NCI-H1417 (cell line): ENCODE measurements around the gene GBP4.
"Not testable (repeated sequence)": the region's sequence is repeated elsewhere in the genome, so short reads cannot be mapped to it uniquely, and the experiment has no call there.

Experiments used
- DNase-seq, 3 experiments: peaks; one replicate each; lab custom pipeline; 2025; lab: John Stamatoyannopoulos, UW

GBP4 gene, protein sequence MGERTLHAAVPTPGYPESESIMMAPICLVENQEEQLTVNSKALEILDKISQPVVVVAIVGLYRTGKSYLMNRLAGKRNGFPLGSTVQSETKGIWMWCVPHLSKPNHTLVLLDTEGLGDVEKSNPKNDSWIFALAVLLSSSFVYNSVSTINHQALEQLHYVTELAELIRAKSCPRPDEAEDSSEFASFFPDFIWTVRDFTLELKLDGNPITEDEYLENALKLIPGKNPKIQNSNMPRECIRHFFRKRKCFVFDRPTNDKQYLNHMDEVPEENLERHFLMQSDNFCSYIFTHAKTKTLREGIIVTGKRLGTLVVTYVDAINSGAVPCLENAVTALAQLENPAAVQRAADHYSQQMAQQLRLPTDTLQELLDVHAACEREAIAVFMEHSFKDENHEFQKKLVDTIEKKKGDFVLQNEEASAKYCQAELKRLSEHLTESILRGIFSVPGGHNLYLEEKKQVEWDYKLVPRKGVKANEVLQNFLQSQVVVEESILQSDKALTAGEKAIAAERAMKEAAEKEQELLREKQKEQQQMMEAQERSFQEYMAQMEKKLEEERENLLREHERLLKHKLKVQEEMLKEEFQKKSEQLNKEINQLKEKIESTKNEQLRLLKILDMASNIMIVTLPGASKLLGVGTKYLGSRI

DNA sequence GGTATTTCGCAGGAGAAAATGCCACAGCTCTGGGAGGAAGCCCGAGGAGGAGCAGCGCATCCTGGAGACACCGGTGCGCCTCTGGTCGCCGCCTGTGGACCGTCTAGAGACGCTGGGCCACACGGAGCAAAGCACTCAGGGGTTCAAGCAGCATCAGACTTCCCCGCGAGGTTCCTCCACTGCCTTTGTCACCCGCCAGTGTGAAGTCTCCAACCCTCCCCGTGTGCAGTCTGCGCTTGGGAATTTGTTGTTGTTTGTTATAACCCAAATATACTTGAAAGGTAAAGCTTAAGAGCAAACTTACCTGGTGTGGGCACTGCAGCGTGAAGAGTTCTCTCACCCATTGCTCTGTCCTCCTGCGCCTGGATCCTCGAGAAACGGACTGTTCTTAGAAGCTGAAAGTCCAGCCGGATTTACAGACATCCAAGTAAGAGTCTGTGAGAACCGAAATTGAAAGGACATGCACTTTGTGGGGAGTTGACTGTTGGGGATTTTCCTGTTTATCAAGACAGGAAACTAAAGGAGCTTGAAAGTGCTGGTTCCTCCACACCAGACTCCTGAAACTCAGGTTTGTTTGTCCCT, at the start of gene GBP4:
GBP4 (minus strand) TSS at position 452 of the 582 bp plus-strand sequence; CDS start at position 344, 108 bp downstream.
- no peak for DNase-seq

DNA sequence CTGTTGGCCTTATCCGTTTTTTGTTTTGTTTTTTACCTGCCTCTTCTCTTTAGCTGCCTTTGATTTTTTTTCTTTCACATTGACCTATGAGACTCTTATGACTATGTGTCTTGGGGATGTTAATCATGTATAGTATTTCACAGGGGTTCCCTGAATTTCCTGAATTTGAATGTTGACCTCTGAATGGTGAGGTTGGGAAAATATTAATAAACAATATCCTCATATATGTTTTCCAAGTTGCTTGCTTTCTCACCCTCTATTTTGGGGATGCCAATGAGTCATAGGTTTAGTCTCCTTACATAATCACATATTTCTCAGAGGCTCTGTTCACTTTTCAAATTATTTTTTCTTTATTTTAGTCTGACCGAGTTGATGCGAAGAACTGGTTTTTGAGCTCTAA, 44.3 kb upstream of the GBP4 start:
- DNase-seq: no peak

DNA sequence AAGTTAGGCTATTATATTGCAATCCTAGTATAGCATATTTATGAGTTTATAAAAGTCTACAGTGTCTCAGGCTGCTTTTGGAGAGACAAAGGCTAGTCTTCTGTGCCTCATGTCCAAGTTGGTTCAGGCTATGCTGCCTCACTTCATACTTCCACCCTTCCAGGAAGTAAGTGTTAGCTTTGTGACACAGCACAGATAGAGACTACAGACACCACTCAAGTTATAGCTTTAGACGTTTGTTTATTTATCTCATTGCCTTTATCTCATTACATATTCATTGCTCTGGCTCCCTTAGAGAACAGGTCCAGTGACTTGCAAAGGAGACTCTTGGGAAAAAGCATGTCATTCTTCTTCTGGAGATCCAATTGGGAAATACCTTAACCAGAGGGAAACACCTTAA, 22.6 kb upstream of the GBP4 start:
- DNase-seq: no peak

- DNase-seq: not testable (repeated sequence)
Measured at GRCh38 chr1:89219851-89220250, 21.1 kb upstream of the GBP4 start.

- DNase-seq: not testable (repeated sequence)
Measured at GRCh38 chr1:89218941-89219340, 20.2 kb upstream of the GBP4 start.

DNA sequence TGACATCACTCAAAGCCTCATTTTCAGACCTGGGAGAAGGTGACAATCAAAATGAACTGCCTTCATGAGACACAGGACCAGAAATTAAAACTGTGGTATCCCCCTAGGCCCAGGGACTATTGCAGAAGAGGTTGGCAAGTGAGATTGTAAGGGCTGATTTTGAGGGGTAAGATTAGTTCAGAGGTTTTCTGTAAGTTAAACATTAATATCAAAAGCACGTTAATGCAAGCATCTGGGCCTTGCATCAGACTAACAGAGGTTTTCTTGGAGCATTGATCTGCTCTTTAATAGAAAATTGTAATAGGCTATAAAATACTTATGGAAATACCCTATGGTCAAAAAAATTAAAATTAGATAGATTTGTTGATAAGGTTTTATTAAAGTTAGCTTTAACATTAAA, 14.6 kb upstream of the GBP4 start:
- DNase-seq: no peak

DNA sequence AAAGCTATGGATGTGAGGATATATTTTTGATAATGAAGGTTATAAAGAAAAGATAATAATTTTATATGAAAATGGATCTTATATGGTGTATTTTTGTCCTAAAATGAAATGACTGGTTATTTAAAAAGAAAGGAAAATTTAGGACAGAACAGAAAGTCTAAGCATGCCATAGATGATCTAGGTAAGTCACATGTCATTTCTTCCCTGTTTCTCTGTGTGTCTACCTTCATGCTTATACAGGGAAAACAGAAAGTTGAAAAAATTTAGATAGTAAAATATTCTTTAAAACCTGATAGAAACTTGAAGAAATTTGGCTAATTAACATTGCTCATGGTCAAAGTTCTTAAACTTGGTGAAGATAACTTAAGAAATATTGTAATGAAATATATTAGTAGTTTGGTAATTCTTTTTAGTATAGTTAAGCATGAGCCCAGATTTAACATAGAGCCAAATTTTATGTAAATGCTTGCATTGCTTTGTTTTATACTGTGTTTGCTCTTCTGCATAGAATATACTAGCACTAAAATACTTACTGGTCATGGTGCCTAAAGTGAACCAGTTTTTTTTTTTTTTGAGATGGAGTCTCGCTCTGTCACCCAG, 12.4 kb upstream of the GBP4 start:
- DNase-seq: no peak

GRCh38 chr1:89206373-89206772, 7.6 kb upstream of the GBP4 start:
- DNase-seq: no peak

DNA sequence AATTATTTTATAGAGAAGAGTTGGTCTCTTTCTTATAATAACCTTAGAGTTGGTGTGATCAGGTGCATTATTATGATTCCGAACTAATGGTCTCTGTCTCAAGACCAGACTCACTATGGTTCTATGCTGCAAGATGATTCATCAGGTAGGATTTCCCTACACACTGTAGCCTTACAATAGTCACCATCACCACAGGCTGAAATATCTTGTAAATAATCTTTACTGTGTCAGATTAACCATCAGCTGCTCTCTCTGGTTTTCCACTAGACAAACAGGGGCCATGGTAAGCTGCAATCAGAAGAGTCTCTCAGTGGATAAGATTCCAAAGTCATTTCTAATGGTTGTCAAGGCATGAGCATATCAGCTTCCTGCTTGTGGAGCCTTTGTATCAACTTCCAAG, 4.4 kb upstream of the GBP4 start:
- DNase-seq: peak in 1 of 3 experiments; percentile 17

- DNase-seq: no peak
Measured at GRCh38 chr1:89201106-89201794, 2.5 kb upstream of the GBP4 start.

DNA sequence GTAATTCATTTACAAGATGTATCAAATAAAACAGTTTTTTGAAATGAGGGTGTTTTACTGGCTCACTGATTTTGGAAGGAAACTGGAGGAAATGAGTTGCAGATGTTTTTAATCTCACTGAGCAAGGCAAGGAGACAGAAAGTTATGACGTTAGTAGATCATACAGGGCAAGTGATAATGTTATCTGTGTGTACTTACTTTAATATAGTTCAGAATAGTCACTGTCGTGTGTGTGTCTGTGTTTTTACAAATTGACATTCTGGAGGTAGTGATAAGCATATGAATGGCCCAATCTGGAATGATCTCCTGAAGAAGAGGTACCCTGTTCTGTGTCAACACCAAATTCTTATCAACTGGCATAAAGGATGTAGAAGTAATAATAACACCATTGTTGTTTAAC, 1.9 kb upstream of the GBP4 start:
- DNase-seq: no peak

- DNase-seq: no peak
Measured at GRCh38 chr1:89199525-89200031, 836 bp upstream of the GBP4 start.

GRCh38 chr1:89198081-89198480, 661 bp downstream of the GBP4 start:
- no peak for DNase-seq

DNA sequence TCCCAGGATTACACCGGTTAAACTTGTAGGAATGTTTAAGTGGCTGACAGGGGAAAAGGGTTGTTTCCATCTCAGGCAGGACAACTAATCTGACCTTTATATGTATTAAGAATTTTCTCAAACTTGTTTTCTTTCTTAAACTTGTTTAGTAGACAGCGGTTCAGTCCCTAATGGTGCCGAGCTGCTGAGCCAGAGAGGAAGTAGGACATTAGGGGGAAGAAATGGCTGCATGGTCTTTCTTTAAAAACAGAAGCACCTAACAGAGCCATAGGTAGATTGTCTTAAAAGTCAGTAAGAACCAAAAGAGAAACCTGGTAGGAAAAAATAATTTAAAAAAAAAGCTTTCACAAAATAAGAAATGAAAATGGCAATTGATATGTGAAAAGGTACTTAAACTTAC, 3.3 kb downstream of the GBP4 start:
- DNase-seq: no peak

DNA sequence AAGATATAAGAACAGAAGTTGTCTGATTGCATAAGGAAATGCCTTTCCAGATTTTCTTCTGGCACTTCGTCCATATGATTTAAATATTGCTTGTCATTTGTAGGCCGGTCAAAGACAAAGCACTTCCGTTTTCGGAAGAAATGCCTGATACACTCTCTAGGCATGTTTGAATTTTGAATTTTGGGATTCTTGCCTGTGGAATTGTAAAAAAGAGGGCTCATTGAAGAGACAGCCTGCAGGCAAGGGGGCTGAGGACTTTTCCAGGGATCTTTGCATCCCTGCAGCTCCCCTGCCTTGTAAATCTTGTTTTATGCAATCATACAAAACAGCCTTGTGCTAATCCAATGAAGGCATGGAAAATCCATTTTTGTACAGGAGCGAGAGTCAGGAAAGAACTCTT, 7.4 kb downstream of the GBP4 start:
- no peak for DNase-seq

GRCh38 chr1:89190017-89190416, 8.7 kb downstream of the GBP4 start:
- no peak for DNase-seq

GRCh38 chr1:89179343-89179742, 19.4 kb downstream of the GBP4 start:
- DNase-seq: peak in 1 of 3 experiments; percentile 8

GRCh38 chr1:89176971-89177370, 21.8 kb downstream of the GBP4 start:
- DNase-seq: peak in 1 of 3 experiments; percentile 36

- DNase-seq: no peak
Measured at GRCh38 chr1:89175601-89176256, 23.0 kb downstream of the GBP4 start, which contains the start of gene GBP7. GBP7 (minus strand) TSS chr1:89176003; CDS start chr1:89171935, 4,068 bp downstream.

DNA sequence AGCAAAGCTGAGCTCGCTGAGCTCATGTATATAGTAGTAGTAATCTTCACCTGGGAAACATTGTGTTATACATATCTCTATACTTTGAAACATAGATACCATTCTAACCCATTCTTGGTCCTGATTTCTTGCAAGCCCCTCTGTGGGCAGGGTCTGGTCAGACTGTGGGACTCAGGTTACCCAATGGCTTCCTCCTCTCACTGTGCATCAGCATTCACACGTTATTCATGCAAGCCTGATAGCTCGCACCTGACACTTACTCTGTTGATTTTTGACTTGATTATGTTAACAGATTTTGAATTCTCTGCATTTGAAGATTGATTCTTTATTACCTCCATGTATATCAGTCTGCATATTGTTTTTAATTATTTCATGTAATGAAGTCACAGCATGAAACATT, 24.3 kb downstream of the GBP4 start:
- no peak for DNase-seq

- no peak for DNase-seq
Measured at GRCh38 chr1:89172468-89173143, 26.1 kb downstream of the GBP4 start.
